Neural progenitor cell (in vitro differentiated cells): ENCODE data around the gene MOSMO.

Experiments used
- EZH2 ChIP-seq: fragments of 200-600 bp; sonication (generic); IDR thresholded peaks from 2 replicates; pipeline ENCODE4 v1.6.1; 2017; ENCODE audit warnings: antibody characterized with exemption, mild to moderate bottlenecking, moderate library complexity
- EZH2phosphoT487 ChIP-seq: fragments of 200-600 bp; sonication (generic); IDR thresholded peaks from 2 replicates; pipeline ENCODE4 v1.6.1; 2017; ENCODE audit warnings: antibody characterized with exemption
- TF ChIP-seq, protein P1 (sequence below): fragments of 200-600 bp; sonication (generic); IDR thresholded peaks from 2 replicates; pipeline ENCODE4 v1.5.1; 2017; ENCODE audit warnings: antibody characterized with exemption, mild to moderate bottlenecking

GRCh38 chr16:21980032-21980431 is 27.9 kb upstream of the MOSMO start:
- TF ChIP-seq EZH2phosphoT487, result no peak
- TF ChIP-seq, protein P1, sequence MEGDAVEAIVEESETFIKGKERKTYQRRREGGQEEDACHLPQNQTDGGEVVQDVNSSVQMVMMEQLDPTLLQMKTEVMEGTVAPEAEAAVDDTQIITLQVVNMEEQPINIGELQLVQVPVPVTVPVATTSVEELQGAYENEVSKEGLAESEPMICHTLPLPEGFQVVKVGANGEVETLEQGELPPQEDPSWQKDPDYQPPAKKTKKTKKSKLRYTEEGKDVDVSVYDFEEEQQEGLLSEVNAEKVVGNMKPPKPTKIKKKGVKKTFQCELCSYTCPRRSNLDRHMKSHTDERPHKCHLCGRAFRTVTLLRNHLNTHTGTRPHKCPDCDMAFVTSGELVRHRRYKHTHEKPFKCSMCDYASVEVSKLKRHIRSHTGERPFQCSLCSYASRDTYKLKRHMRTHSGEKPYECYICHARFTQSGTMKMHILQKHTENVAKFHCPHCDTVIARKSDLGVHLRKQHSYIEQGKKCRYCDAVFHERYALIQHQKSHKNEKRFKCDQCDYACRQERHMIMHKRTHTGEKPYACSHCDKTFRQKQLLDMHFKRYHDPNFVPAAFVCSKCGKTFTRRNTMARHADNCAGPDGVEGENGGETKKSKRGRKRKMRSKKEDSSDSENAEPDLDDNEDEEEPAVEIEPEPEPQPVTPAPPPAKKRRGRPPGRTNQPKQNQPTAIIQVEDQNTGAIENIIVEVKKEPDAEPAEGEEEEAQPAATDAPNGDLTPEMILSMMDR, result no peak
- TF ChIP-seq EZH2, result no peak
